HG03159 (cell line): ENCODE measurements around the gene CASP2.
"Not testable (repeated sequence)": the region's sequence is repeated elsewhere in the genome, so short reads cannot be mapped to it uniquely, and the experiment has no call there.

Experiments used
- ATAC-seq: cut with Tn5 transposase; IDR thresholded peaks from one replicate; pipeline ENCODE4 v1.9.1; 2021; ENCODE audit warnings: mild to moderate bottlenecking, moderate library complexity; ENCODE audit not compliant: unreplicated experiment

Gene CASP2

DNA sequence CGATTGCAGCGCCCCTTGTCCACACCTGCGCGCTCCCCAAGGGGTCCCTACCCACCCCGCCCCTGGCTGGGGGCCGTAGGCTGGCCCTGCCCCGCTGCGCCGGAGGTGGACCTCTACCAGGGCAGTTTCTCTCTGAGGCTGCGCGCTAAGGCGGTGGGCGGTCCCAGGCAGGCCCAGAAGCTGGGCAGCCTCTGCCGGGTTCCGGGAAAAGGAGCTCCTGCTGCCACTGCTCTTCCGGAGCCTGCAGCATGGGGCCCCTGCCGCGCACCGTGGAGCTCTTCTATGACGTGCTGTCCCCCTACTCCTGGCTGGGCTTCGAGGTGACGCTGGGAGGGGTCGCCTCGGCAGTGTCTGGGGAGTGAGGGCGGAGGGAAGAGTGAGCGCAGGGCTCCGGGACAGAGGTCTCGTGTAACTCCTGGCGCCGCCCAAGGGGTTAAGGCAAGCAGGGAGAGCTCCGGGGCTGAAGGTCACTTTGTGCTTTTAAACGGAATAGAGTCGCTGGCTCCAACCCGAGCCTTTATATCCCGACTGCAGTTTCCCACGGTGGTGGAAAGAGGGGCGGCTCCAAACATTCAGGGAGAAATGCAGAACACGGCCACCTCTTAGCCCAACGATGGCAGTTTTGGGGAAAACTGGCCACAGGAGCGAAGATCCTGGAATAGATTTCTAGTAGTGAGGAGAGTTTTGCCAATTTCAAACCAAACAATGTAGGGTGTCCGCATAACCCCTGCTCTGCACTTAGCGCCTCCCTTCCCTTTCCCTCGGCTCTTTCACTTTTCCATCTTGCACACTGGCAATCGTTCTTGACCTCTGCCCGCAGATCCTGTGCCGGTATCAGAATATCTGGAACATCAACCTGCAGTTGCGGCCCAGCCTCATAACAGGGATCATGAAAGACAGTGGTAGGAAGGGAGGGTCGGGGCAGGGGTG lies 24.6 kb upstream of the CASP2 start, which contains the start of gene GSTK1:
Gene GSTK1 (plus strand): TSS at position 176 of the 930 bp plus-strand sequence. CDS start 73 bp downstream, at position 249.
- ATAC-seq, result peak; percentile 90

DNA sequence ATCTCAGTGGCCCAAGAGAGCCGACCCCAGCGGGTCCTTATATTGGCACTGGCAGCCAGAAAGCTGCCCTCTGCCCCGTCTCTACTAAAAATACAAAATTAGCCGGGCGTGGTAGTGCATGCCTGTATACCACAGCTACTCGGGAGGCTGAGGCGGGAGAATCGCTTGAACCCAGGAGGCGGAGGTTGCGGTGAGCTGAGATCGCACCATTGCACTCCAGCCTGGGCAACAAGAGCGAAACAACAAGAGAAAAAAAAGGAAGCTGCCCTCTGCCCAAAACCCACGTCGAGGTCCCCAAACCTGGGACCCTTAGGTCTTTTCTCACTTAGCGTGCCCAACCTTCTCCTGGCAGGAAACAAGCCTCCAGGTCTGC lies 24.0 kb upstream of the CASP2 start:
- not testable (repeated sequence) for ATAC-seq

- ATAC-seq, result no peak
Measured at GRCh38 chr7:143265017-143265693, 23.0 kb upstream of the CASP2 start.

GRCh38 chr7:143269251-143269650 lies 18.9 kb upstream of the CASP2 start:
- no peak for ATAC-seq

GRCh38 chr7:143271240-143271639 lies 16.9 kb upstream of the CASP2 start:
- ATAC-seq, result no peak

DNA sequence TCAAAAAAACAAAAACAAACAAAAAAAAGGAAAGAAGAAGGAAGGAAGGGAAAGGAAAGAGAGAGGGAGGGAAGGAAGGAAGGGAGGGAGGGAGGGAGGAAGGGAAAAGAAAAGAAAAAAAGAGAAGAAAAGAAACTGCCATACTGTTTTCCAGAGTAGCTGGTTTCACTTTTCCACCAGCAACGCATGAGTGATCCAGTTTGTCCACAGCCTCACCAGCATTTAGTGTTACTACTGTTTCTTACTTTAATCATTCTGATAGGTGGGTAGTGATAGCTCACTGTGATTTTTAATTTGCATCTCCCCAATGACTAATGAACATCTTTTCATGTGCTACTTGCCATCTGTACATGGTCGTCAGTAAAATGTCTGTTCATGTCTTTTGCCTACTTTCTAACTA lies 15.3 kb upstream of the CASP2 start:
- no peak for ATAC-seq

DNA sequence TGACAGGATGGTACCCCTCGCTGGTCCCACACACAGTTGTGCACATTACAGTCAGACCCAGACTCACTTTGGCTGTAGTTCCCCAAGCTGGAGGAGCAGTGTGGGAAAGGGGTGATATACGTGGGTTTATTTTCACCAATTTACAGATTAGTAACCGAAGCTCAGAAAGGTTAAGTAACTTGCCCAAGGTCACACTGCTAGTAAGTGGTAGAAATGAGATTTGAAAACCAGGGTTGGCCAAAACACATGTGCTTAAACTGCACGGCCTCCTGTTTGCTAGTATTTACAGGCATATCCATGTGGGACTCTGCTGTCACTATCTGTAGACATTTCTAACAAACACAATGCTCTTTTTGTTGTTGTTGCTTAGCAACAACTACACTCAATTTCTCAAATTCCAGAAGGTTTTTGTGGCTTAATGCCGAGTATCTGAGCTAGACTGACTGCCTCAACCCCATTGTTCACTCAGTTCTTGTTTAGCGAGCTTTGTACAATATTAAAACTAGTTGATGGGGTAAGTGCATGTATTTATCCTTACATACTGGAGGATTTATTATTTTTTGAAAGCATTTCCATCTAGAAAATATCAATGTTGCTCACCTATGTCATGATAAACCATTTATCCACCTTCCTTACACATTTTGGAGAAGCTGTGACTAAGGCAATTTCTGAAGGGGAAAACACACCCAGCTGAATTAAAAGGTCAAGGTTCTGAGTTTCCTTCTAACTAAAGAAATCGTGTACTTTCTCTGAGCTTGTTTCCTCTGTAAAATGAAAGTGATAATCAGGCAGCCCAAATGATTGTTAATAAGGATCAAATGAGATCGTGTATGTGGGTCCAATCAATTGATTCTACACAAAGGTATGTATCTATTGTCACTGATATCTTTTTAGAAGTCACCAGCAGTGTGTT lies 8.7 kb upstream of the CASP2 start:
- no peak for ATAC-seq

GRCh38 chr7:143280160-143280559 lies 8.0 kb upstream of the CASP2 start:
- no peak for ATAC-seq

DNA sequence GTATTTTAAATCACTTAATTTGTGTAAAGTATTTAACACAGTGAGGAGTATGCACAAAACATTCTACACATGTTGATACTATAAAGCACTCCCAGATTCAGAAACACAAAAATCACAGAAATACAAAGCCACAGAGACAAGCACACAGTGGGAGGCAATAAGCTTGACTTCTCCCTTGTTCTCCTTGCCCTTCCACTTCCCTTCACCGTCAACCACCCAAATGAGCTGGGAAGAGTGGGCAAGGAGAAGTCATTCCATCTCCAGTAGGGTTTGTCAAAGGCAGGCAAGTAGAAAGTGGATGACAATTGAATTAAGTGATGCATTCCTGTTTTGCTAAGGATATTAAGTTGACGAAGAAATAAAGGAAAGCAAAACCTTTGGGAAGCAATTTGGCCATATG lies 7.6 kb upstream of the CASP2 start:
- no peak for ATAC-seq

DNA sequence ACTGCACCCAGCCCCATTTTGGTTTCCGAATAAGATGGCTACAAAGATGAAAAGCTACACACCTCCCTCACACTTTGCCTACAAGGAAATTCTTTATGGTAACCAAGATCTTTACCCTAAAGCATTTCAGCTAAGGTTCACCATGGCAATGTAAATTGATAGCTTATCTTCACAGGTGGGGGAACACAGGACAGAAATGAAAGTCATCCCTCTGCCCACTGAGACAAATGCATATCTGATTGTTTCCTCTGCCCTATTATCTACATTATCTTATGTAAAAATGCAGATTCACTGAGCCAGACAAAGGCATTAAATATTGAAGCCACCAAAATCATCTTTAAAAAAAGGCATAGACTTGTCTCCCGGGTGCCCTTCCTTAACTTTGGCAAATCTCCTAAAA lies 6.6 kb upstream of the CASP2 start:
- ATAC-seq, result no peak

GRCh38 chr7:143282124-143282523 lies 6.0 kb upstream of the CASP2 start:
- no peak for ATAC-seq

- no peak for ATAC-seq
Measured at GRCh38 chr7:143283381-143283780, 4.8 kb upstream of the CASP2 start.

DNA sequence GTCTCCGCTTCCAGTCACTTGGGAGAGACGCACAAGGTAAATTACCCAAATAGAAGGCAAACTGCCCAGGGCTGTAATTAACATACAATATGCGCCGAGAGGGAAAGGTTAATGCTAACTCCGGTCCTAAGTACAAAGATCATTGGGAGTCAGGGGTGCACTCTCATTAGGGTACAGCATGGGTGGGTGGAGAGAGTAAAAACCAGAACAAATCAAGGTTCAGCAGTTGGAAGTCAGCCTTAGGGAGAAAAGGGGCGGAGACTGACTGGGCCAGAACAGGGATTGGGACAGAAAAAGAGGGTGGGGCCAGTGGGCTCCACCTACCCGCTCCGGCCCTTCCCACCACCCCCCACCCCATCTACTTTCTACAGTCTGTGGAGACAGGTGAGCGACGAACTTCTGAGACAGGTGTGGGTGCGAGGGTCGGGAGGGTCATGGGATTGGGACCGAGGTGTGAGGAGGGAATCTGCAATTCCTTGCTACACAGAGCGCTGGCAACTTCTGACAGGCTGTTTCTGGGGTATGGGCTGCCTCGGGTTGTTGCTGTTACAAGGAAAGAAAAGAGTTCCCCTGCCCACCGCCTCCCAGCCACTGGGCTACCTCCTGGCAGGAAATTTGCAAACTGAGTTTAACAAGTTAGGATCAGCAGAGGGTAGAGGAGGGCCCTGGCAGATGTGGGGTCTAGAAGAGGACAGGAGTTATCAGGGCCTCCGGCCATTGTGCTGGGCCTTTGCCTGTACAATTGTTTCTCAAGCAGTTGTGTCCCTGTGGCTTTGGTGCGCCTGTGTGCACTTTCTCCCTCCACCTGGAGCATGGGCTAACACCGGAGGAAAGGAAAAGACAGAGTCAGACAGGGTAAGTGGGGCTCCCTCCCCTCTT lies 3.3 kb upstream of the CASP2 start, which contains the start of gene TMEM139:
Gene TMEM139 (plus strand): TSS at position 368 of the 879 bp plus-strand sequence. CDS start 1,000 bp downstream, outside the sequence.
- no peak for ATAC-seq

DNA sequence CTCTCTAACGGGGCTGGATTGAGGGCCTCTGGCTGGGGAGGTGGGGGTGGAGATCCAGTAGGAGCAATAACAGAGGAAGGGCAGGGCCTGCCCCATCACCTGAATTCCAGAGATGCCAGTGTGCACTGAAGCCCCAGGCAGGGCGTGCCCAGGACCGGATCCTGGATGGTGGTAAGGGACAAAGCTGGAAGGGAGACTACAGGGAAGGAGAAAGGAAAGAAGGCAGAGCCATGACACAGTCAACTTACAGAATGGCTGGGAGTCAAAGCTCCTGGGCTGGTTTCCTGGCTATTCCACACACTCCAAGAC lies 2.7 kb upstream of the CASP2 start:
- no peak for ATAC-seq

DNA sequence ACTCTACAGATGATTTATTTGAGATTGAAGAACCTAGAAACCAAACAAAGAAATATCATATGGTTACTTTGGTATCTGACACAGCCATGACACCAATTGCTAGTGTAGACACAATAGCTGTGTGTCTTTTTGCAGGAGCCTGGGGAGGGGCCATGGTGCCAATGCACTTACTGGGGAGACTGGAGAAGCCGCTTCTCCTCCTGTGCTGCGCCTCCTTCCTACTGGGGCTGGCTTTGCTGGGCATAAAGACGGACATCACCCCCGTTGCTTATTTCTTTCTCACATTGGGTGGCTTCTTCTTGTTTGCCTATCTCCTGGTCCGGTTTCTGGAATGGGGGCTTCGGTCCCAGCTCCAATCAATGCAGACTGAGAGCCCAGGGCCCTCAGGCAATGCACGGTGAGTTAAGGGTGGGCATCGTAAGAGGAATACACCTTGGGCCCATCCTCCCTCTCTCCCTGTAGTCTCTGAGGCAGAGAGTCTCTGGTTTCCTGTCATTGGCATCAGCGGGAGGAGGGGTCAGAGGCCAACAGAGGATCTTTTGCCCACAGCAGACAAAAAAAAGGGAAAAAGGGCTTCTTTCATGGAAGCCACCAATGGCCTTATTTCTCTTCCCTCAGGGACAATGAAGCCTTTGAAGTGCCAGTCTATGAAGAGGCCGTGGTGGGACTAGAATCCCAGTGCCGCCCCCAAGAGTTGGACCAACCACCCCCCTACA lies 2.2 kb upstream of the CASP2 start:
- ATAC-seq, result no peak

DNA sequence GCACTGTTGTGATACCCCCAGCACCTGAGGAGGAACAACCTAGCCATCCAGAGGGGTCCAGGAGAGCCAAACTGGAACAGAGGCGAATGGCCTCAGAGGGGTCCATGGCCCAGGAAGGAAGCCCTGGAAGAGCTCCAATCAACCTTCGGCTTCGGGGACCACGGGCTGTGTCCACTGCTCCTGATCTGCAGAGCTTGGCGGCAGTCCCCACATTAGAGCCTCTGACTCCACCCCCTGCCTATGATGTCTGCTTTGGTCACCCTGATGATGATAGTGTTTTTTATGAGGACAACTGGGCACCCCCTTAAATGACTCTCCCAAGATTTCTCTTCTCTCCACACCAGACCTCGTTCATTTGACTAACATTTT lies 1.6 kb upstream of the CASP2 start:
- no peak for ATAC-seq

GRCh38 chr7:143287339-143287934 lies 714 bp upstream of the CASP2 start:
- ATAC-seq, result no peak

- ATAC-seq, result peak; percentile 0
Measured at GRCh38 chr7:143288836-143289235, 685 bp downstream of the CASP2 start.

GRCh38 chr7:143289421-143289820 lies 1.3 kb downstream of the CASP2 start:
- no peak for ATAC-seq
